Rectal smooth muscle tissue (tissue), 1 donor: Measurements from ENCODE around the gene AGRP.
A peak's percentile ranks its signal among the peaks of the same experiment; 100 is the strongest.
"Not testable (repeated sequence)": the region's sequence is repeated elsewhere in the genome, so short reads cannot be mapped to it uniquely, and the experiment has no call there.

Experiments
- H3K27ac ChIP-seq: one replicate; pipeline ENCODE4 v1.7.0; 2013; ENCODE audit warnings: low read depth, low read length, inconsistent platforms
- H3K27me3 ChIP-seq: one replicate; pipeline ENCODE4 v1.7.0; 2013; ENCODE audit warnings: low read length; ENCODE audit not compliant: control insufficient read depth, insufficient read depth
- H3K36me3 ChIP-seq: one replicate; pipeline ENCODE4 v1.7.0; 2013; ENCODE audit warnings: low read length; ENCODE audit not compliant: control insufficient read depth, insufficient read depth
- H3K4me1 ChIP-seq: one replicate; pipeline ENCODE4 v1.7.0; 2013; ENCODE audit warnings: low read length; ENCODE audit not compliant: control insufficient read depth, insufficient read depth
- H3K4me3 ChIP-seq: one replicate; pipeline ENCODE4 v1.7.0; 2013; ENCODE audit warnings: low read length
- H3K9ac ChIP-seq: one replicate; pipeline ENCODE4 v1.7.0; 2013; ENCODE audit warnings: low read length

Gene AGRP

DNA sequence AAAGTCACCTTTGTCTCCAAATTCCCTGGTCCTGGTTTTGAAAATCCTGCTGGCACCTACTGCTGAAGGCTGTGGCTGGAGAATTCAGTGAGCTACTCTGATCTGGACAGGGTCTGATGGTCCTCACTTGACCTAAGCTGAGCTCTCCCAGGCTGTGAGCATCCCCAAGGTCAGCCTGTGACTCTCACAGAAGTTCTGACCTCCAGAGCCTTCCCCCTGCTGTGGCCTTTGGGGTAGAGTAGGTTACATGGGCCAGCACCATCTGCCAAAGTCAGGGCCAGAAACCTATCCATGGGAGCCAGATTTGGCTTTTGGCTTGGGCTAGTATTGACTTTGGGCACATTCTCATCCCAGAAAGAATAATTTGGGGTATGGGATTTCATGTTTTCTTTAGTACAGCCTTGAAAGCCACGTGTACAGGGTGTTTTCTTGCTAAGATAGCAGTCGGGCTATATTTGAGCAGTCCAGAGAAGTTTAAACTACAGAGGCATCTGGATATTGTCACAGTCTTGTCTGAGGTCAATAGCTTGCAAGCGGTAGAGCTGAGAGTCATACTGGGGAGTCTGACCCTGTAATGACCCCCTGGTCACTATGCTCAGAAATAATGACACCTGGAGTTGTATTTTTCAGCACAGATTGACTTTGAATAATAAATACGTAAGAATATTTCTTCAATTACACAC lies 6.2 kb upstream of the AGRP start:
- no peaks in the 10 kb centered on the region for H3K27me3 ChIP-seq
- H3K4me1 ChIP-seq = peaks cover 20% of the 10 kb centered on the region
- peak overlapping the region; percentile 89 for H3K27ac ChIP-seq
- H3K4me3 ChIP-seq = no peak overlapping the region
- H3K9ac ChIP-seq = no peak overlapping the region
- no peaks in the 10 kb centered on the region for H3K36me3 ChIP-seq

DNA sequence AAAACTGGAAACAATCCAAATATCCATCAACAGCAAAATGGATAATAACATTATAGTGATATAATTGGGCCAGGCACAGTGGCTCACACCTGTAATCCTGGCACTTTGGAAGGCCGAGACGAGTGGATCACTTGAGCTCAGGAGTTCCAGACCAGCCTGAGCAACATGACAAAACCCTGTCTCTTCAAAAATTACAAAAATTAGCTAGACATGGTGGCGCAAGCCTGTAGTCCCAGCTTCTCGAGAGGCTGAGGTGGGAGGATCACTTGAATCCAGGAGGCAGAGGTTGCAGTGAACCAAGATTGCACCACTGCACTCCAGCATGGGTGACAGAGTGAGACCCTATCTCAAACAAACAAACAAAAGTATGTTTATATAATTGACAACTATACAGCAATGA lies 4.2 kb upstream of the AGRP start:
- not testable (repeated sequence) for H3K36me3 ChIP-seq, H3K9ac ChIP-seq, H3K27me3 ChIP-seq, H3K27ac ChIP-seq, H3K4me3 ChIP-seq
- peaks cover 23% of the 10 kb centered on the region for H3K4me1 ChIP-seq

DNA sequence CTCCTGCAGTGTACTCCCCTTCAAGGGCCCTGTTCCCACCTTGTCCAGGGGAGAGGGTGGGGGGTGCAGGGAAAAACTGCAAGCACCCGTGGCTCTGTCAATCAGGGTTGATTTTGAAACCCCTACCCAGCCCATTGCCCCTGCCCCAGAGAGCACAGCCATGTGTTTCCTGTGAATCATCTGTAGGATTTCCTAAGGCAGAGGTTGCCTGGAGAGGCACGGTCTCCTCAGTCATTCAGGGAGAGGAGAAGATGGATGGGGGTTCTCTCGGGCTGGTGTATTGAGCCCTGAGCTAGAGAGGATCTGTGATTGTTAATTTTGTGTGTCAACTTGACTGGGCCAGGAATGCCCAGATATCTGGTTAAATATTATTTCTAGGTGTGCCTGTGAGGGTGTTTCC lies 3.5 kb upstream of the AGRP start:
- H3K4me1 ChIP-seq = peaks cover 25% of the 10 kb centered on the region
- no peaks in the 10 kb centered on the region for H3K36me3 ChIP-seq
- no peak overlapping the region for H3K9ac ChIP-seq
- H3K27me3 ChIP-seq = no peaks in the 10 kb centered on the region
- no peak overlapping the region for H3K4me3 ChIP-seq
- no peak overlapping the region for H3K27ac ChIP-seq

DNA sequence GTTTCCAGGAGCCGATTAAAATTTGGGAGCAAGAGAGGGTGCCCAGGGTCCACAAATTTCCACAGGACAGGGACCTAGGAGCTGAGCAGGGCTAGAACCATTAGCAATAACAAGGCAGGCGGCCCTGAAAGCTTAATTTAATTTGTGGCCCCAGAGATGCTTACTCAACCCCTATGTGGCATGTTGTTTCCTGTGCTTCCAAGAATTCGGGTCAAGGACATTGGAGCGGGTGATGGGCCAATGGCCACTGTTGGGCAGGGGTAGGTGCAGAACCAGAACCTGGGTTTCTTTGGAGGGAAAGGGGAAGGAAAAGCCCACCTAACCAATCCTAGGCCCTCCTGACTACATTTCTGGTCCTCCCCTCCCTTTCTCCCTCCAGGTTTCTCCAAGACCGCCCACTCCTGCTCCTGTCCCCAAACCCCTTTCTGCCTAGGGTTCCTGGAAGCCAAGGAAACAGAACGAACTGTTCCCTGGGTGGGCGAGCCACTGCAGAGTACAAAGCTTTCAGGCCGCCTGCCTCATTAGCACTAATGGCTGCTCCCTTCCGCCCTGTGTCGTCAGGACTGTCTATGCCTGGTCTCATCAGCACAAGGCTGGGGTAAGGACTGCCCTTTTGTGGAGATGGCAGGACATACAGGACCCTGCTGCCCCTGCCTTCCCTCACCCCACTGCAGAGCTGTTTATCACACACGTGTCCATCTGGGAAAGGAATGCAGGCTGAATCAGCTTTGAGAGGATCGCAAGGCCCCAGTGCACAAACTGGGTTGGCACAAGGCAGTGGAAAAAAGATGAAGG lies 581 bp upstream of the AGRP start:
- Histone ChIP-seq H3K27ac (no peak overlapping the region), H3K27me3 (no peaks in the 10 kb centered on the region), H3K4me3 (no peak overlapping the region), H3K4me1 (peaks cover 10% of the 10 kb centered on the region), H3K9ac (no peak overlapping the region), H3K36me3 (no peaks in the 10 kb centered on the region)

DNA sequence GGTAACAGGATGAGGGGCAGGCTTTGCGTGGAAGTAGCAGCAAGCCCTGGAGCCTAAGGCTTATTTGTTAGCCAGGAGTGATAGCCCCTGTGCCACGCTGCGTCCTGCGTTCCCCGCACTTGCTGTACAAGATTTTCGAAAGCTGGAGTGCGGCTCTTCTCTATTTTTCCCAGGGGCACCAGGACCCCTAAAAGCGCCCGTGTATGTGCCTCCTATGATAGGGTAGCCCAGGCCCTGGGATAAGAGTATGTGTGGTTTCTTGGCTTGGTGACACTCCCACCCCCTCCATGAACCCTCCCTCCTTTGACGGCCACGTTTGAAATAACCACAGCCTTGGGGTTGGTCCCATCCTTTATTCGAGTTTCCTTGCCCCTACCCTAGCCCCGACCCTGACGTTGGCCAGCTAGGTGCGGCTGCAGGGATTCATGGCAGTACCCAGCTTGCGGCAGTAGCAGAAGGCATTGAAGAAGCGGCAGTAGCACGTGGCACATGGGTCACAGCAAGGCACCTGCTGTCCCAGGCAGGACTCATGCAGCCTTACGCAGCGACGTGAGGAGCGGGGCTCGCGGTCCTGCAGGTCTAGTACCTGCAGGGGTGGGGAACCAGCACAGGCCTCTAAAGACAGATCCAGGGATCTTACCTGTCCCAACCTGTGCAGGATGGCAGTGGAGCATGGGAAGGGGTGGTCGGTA lies 968 bp downstream of the AGRP start:
- H3K36me3 ChIP-seq = no peaks in the 10 kb centered on the region
- no peaks in the 10 kb centered on the region for H3K27me3 ChIP-seq
- H3K27ac ChIP-seq = peak overlapping the region; percentile 89
- H3K9ac ChIP-seq = peak overlapping the region; percentile 4
- H3K4me3 ChIP-seq = peak overlapping the region; percentile 79
- H3K4me1 ChIP-seq = peaks cover 10% of the 10 kb centered on the region

DNA sequence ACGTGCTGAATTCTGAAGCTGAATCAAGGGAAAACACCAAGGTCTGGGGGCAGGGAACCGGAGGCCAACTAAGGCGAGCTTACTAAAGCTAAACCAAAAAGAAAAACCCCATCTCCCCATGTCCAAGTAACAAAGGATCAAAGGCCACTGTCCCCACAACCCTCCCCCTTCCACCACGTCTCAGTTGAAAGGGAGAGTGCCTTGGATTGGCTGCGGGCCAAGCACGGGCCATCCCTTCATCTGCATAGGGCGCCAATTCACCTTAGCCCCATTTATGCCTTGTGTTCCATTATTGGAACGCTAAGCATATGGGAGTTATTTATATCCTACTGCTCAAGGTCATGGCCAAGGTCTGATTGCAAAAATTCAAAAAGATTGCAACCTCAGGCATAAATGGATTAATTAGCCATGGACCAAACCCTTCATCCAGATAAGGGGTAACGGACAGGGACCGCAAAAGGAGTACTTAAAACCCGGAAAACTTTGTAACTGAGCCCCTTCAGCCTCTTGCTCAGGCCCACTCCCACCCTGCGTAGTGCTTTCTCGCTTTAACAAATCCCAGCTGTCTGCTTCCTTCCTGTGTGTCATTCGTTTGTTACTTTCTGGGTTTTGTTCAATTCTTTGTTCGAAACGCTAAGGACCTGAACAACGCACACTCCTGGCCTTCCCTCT lies 1.6 kb downstream of the AGRP start:
- peaks cover 10% of the 10 kb centered on the region for H3K4me1 ChIP-seq
- H3K9ac ChIP-seq = peak overlapping the region; percentile 63
- H3K27ac ChIP-seq = peak overlapping the region; percentile 89
- H3K27me3 ChIP-seq = no peaks in the 10 kb centered on the region
- no peaks in the 10 kb centered on the region for H3K36me3 ChIP-seq
- H3K4me3 ChIP-seq = peak overlapping the region; percentile 79

DNA sequence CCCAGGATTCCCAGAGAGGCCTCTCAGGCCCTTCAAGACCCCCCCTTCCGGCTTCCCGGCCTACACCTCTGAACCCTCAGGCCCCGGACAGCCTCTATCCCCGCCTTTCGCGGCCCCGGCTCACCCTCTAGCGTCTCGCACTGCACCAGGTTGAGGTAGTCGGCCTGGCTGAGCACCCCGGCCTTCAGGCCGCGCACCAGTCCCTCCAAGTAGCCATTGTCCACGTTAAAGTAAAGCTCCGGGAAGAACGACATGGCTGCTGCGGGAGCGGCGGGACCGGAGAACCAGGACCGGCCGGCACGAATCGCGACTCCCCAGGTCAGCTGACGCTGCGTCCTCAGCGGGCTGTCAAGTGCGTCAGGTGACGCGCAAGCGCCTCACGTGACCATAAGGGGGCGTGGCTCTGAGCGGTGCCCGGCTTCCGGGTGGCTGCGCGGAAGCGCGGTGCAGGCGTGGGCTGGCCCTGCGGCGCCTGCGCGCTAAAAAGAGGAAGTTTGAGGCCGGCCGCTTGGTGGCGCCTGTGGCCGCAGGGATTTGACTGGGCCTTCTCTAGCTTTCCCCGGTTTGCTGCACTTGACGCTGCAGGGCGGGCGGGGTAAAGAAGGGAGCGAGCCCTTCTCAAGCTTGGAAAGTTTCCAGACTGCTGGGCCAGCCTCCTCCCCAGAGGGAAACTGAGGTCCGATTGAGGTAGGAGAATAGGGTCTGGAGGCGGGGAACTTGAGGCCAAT lies 2.4 kb downstream of the AGRP start, which contains the start of gene ATP6V0D1:
ATP6V0D1 (minus strand) TSS at position 325 of the 728 bp plus-strand sequence; CDS start at position 254, 71 bp downstream.
- Histone ChIP-seq H3K27ac (peak within 1 kb of the TSS; percentile 91), H3K27me3 (no peaks in the 10 kb centered on the region), H3K4me3 (peak within 1 kb of the TSS; percentile 99), H3K4me1 (peaks cover 10% of the 10 kb centered on the region), H3K9ac (peak within 1 kb of the TSS; percentile 98), H3K36me3 (no peaks in the 10 kb centered on the region)

DNA sequence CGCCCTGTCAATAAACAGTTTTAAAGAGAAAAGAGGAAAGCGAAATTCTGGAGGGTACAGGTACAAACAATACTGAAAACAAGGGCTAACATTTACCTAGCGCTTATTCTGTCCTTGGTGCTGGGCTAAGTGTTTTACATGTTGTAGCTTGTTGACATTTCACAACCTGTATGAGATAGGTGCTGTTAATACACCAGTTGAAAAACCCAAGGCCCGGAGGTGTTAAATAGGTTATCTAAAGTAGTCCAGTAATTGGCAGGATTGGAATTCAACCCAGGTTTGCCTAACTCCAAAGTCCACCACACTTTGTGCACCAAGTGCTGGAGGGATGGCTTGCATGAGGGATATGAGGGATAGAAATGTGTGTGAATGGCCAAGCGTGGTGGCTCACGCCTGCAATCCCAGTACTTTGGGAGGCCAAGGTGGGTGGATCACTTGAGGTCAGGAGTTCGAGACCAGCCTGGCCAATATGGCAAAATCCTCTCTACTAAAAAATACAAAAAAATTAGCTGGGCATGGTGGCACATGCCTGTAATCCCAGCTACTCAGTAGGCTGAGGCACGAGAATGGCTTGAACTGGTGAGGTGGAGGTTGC lies 5.3 kb downstream of the AGRP start:
- Histone ChIP-seq H3K9ac (no peak overlapping the region), H3K27me3 (no peaks in the 10 kb centered on the region), H3K36me3 (no peaks in the 10 kb centered on the region), H3K4me3 (no peak overlapping the region), H3K4me1 (peaks cover 14% of the 10 kb centered on the region), H3K27ac (no peak overlapping the region)

DNA sequence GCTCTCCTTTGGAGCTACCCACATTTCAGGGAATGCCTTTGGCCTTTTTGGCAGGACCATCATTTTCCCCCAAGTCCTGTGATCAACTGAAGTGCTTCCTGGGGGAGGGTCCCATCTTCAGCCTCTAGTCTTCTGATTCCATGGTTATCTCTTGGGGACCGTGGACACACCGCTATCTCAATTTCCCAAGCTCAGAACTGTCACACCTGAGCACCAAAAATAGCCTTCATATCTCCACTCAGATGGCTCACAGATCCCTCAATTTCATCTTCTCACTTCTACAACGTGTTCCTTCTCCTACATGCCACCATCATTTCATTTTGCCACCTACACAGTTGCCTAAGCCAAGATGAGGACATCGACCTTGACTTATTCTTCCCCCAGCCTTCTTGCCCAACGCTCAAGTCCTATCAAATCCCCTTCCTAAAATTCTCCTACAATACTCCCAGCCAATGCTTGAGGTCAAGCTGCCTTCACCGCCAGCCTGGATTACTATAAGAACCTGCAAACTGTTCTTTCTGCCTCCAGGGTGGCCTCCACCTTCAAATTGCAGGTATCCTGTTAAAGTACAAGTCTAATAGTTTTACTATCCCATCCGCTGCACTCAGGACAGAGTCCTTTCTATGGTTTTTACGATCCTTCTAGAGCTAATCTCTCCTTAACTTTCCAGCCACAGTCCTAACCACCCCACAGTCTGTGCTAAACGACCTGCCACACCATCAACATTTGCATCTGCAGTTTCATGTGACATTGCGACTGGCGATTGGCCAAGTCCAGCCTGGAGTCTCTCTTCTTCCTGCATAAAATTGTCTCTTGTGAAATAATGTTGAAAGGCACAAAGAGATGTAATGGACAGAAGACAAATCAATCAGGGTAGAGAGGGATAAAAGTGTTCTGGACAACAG lies 8.5 kb downstream of the AGRP start:
- H3K27ac ChIP-seq = no peak overlapping the region
- H3K9ac ChIP-seq = no peak overlapping the region
- H3K4me3 ChIP-seq = no peak overlapping the region
- no peaks in the 10 kb centered on the region for H3K27me3 ChIP-seq
- no peaks in the 10 kb centered on the region for H3K36me3 ChIP-seq
- peaks cover 9% of the 10 kb centered on the region for H3K4me1 ChIP-seq

DNA sequence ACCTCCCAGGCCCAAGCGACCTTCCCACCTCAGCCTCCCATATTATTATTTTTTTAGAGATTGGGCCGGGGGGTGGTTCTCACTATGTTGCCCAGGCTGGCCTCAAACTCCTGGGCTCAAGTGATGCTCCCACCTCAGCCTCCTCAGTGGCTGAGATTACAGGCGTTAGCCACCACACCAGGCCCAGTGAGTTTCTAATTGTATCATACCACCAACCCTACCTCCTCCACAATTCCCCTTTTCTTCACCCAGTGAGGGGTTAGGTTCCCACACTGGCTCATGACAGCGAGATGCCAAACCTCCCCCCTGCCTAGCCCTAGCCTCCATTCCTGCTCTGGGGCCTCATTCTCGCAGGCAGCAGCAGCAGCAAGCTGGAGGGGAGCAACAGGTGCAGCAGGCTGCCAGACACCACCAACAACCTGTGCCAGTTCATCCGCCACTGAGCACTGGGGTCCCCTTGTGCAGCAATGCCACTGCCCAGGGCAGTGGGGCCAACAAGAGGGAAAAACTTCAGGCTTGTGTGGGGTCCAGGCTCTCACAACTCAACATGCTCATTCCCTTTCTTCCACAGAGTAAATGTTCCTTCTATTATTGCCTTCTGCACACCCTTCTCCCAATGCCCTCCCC lies 11.5 kb downstream of the AGRP start:
- no peaks in the 10 kb centered on the region for H3K36me3 ChIP-seq
- no peaks in the 10 kb centered on the region for H3K27me3 ChIP-seq
- no peak overlapping the region for H3K4me3 ChIP-seq
- H3K4me1 ChIP-seq = peaks cover 4% of the 10 kb centered on the region
- H3K27ac ChIP-seq = no peak overlapping the region
- no peak overlapping the region for H3K9ac ChIP-seq
